Smooth muscle cell of the umbilical artery (primary cell): Measurements from ENCODE around the gene RNF146. TPM values are rescaled to one million over a fixed set of nuclear protein-coding genes. Genes with fewer than 3 reads are reported as not detected.

ENCODE experiments used
- total RNA-seq: library from RNA; depleted of rRNA; stranded (reverse); fragments of >200 nt; gene quantifications from 2 replicates; pipeline ENCODE4 v1.2.3, GENCODE V29; 2014

Gene RNF146, protein sequence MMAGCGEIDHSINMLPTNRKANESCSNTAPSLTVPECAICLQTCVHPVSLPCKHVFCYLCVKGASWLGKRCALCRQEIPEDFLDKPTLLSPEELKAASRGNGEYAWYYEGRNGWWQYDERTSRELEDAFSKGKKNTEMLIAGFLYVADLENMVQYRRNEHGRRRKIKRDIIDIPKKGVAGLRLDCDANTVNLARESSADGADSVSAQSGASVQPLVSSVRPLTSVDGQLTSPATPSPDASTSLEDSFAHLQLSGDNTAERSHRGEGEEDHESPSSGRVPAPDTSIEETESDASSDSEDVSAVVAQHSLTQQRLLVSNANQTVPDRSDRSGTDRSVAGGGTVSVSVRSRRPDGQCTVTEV
- 44.1 and 54.0 TPM in 2 replicates for total RNA-seq

DNA sequence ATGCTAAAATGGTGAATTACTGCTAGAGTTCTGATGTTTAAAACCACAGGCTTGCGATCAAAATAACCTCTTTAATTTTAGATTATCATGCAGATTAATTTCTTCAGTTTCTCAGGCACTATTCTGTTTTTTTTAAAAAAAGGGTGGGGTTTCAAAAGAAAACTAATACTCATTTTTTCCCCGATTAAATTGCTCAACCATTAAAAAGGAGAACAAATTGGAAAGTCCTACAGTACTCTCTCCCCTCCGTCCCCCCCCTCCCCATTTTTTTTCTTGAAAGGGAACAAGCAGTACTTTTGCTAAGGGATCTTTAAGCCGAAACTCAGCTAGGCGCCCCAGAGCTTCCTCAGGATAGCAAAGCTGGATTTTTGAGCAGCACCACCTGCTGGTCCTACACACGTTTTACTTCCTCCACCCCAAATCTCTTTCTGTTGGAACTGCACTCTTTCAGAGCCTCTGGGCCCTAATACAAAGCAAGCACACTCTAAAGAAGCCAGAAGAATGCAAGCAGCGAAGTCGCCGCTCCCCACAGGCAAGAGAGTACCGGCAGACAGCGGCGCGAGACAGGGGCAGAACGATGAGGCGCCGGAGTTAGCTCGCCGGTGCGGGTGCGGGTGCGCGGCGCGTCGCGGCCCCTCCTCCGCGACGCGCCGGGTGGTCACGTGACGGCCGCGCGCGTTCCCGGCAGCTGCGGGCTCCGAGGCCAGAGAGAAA is at the start of gene RNF146:
Gene RNF146 (plus strand): TSS at position 687 of the 714 bp plus-strand sequence. CDS start 13,475 bp downstream, outside the sequence.

Other genes starting within 250 kb of the RNF146 start
- gene RSPO3, start 148.2 kb upstream of the RNF146 start, total RNA-seq = 0.18 and 1.2 TPM in 2 replicates
- 57.6 and 70.7 TPM in 2 replicates for gene ECHDC1, start 76.7 kb downstream of the RNF146 start, total RNA-seq
- gene KIAA0408, start 192.5 kb downstream of the RNF146 start, total RNA-seq = 1.5 and 6.9 TPM in 2 replicates